Neuronal stem cell (in vitro differentiated cells): Measurements from ENCODE around the gene CACUL1.

Source experiments
- DNase-seq: peaks from one replicate; pipeline ENCODE4 v3.0.0-alpha.2; 2013; ENCODE audit warnings: low spot score
- H2AFZ ChIP-seq: one replicate; pipeline ENCODE4 v1.6.1; 2013; ENCODE audit warnings: mild to moderate bottlenecking, low read length, inconsistent platforms
- H2AK5ac ChIP-seq: 2 replicates; pipeline ENCODE4 v1.6.1; 2013; ENCODE audit warnings: low read depth, mild to moderate bottlenecking, inconsistent platforms, low read length, moderate library complexity, mixed read lengths
- H2BK120ac ChIP-seq: 2 replicates; pipeline ENCODE4 v1.6.1; 2013; ENCODE audit warnings: low read depth, mild to moderate bottlenecking, inconsistent platforms, low read length, moderate library complexity, mixed read lengths
- H2BK12ac ChIP-seq: one replicate; pipeline ENCODE4 v1.6.1; 2013; ENCODE audit warnings: low read length, inconsistent platforms
- H2BK15ac ChIP-seq: 2 replicates; pipeline ENCODE4 v1.6.1; 2013; ENCODE audit warnings: mild to moderate bottlenecking, low read length, inconsistent platforms, mixed read lengths
- H2BK5ac ChIP-seq: one replicate; pipeline ENCODE4 v1.6.1; 2013; ENCODE audit warnings: inconsistent platforms, mild to moderate bottlenecking, low read length, moderate library complexity
- H3K14ac ChIP-seq: one replicate; pipeline ENCODE4 v1.6.1; 2013; ENCODE audit warnings: low read length, inconsistent platforms
- H3K18ac ChIP-seq: 2 replicates; pipeline ENCODE4 v1.6.1; 2013; ENCODE audit warnings: low read length, inconsistent platforms
- H3K23ac ChIP-seq: 2 replicates; pipeline ENCODE4 v1.6.1; 2013; ENCODE audit warnings: low read depth, mild to moderate bottlenecking, mixed read lengths, low read length, inconsistent platforms; ENCODE audit not compliant: poor library complexity
- H3K27ac ChIP-seq: replicated peaks from 3 replicates; pipeline ENCODE4 v1.5.1; 2013; ENCODE audit warnings: low read length, inconsistent platforms
- H3K27me3 ChIP-seq, 3 experiments: 2 replicates each; pipeline ENCODE4 v1.6.1; 2013; ENCODE audit warnings: low read length in 3 of 3, mild to moderate bottlenecking in 2 of 3, inconsistent platforms in 1 of 3, low read depth in 1 of 3, mixed read lengths in 1 of 3, moderate library complexity in 1 of 3; ENCODE audit not compliant: control insufficient read depth in 3 of 3, insufficient read depth in 3 of 3
- H3K36me3 ChIP-seq, 2 donors: replicated peaks in 1 of 2; 2 replicates each; pipeline ENCODE4 v1.6.1; 2013; ENCODE audit warnings: low read length in 2 of 2; ENCODE audit not compliant: control insufficient read depth in 2 of 2, insufficient read depth in 2 of 2
- H3K4ac ChIP-seq: 2 replicates; pipeline ENCODE4 v1.6.1; 2013; ENCODE audit warnings: inconsistent platforms, mild to moderate bottlenecking, low read length, moderate library complexity
- H3K4me1 ChIP-seq, 2 donors: 1 replicate in 1 of 2; 2 replicates in 1 of 2; pipeline ENCODE4 v1.6.1; 2013; ENCODE audit warnings: low read length in 2 of 2, low read depth in 1 of 2; ENCODE audit not compliant: control insufficient read depth in 2 of 2, insufficient read depth in 1 of 2
- H3K4me2 ChIP-seq: one replicate; pipeline ENCODE4 v1.6.1; 2013; ENCODE audit warnings: mild to moderate bottlenecking, low read length, inconsistent platforms; ENCODE audit not compliant: insufficient read depth, poor library complexity, severe bottlenecking
- H3K4me3 ChIP-seq, 2 donors: 2 replicates each; pipeline ENCODE4 v1.5.1; 2013; ENCODE audit warnings: low read length in 2 of 2, mild to moderate bottlenecking in 2 of 2, inconsistent platforms in 1 of 2, moderate library complexity in 1 of 2
- H3K79me1 ChIP-seq: one replicate; pipeline ENCODE4 v1.6.1; 2013; ENCODE audit warnings: low read depth, mild to moderate bottlenecking, inconsistent platforms, low read length, moderate library complexity
- H3K9ac ChIP-seq: one replicate; pipeline ENCODE4 v1.6.1; 2013; ENCODE audit warnings: mild to moderate bottlenecking, low read depth, low read length, inconsistent platforms; ENCODE audit not compliant: poor library complexity
- H3K9me3 ChIP-seq, 2 donors: replicated peaks in 1 of 2; 2 replicates each; pipeline versions ENCODE3 to v1.6.1; 2013; ENCODE audit warnings: low read length in 2 of 2, mild to moderate bottlenecking in 2 of 2, inconsistent platforms in 1 of 2, low read depth in 1 of 2, mixed read lengths in 1 of 2, moderate library complexity in 1 of 2; ENCODE audit not compliant: control insufficient read depth in 2 of 2, insufficient read depth in 1 of 2
- H4K8ac ChIP-seq: one replicate; pipeline ENCODE4 v1.6.1; 2013; ENCODE audit warnings: low read depth, mild to moderate bottlenecking, inconsistent platforms, low read length, moderate library complexity
- H4K91ac ChIP-seq: one replicate; pipeline ENCODE4 v1.6.1; 2013; ENCODE audit warnings: low read length, low read depth, mild to moderate bottlenecking, inconsistent platforms; ENCODE audit not compliant: poor library complexity
- WGBS, 2 donors: extraction: QIAGEN DNeasy Blood & Tissue Kit; methylation state at CpG; one replicate each; pipeline ENCODE4 v1.1.7; 2013; ENCODE audit warnings: missing lambda C conversion rate in 2 of 2, mixed read lengths in 1 of 2; ENCODE audit not compliant: insufficient read length in 2 of 2, insufficient replicate concordance in 1 of 2; ENCODE audit errors: extremely low coverage in 2 of 2; 5-methylcytosine and 5-hydroxymethylcytosine counted together

The CACUL1 gene

DNA sequence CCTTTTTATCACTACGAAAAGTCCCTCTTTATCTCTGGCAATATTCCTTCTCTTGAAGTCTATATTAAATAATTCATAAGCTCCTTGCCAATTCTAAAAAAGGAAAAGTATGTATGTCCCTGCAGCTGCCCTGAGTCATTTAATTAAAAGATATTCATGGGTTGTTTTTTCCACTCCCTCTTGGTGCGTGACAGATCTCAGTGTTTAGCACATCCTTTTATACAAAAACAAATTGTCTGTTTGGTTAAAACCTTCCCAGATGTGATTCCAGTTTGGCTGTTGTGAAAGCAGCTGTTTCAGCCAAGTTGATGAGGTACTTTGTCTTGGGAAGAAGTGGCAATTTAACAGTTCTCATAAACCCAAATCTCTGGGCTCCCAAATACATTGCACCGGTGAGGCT lies 125.6 kb downstream of the CACUL1 start:
- Histone ChIP-seq H3K18ac (no peak overlapping the region), H2BK120ac (no peak overlapping the region), H2AFZ (no peak overlapping the region), H4K91ac (no peak overlapping the region), H3K9ac (no peak overlapping the region), H3K79me1 (no peaks in the 10 kb centered on the region), H2BK12ac (no peak overlapping the region), H3K27ac (no peak overlapping the region), H3K4me1 (peaks cover 2 to 15% of the 10 kb centered on the region in 2 donors), H3K9me3 (no peaks in the 10 kb centered on the region), H3K23ac (no peak overlapping the region), H2BK5ac (no peak overlapping the region), H2AK5ac (no peak overlapping the region), H3K4me2 (no peak overlapping the region), H3K4ac (no peak overlapping the region), H3K36me3 (no peaks in the 10 kb centered on the region), H3K4me3 (no peak overlapping the region), H2BK15ac (no peak overlapping the region), H3K14ac (no peak overlapping the region), H4K8ac (no peak overlapping the region), H3K27me3 (peaks cover 0 to 8% (median 0%) of the 10 kb centered on the region in 3 experiments)
- no peak for DNase-seq
- no CpG with 5 or more reads among the region's 3 CpGs for WGBS, 2 donors

DNA sequence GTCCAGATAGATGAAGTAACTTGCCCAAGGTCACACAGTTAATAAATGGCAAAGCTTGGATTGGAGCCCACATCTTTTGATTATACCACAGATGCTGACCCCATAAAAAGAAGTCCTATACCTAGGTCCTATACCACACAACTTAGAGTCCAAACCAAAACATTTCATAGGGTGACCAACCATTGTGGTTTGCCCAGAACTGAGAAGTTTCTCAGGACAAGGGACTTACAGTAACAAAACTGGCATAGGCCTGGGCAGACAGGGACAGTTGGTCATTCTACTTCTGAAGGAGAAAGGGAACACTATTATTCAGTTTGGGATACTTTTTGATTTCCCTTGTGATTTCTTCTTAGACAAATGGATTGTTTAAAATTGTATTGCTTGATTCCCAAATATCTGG lies 126.4 kb downstream of the CACUL1 start:
- H3K9ac ChIP-seq: no peak overlapping the region
- H4K91ac ChIP-seq: no peak overlapping the region
- H3K23ac ChIP-seq: no peak overlapping the region
- no peak overlapping the region for H3K18ac ChIP-seq
- no peak overlapping the region for H2BK15ac ChIP-seq
- H3K4me2 ChIP-seq: no peak overlapping the region
- peaks cover 2 to 14% of the 10 kb centered on the region in 2 donors for H3K4me1 ChIP-seq
- H3K27me3 ChIP-seq: peaks cover 0 to 4% (median 0%) of the 10 kb centered on the region in 3 experiments
- H3K79me1 ChIP-seq: no peaks in the 10 kb centered on the region
- H3K14ac ChIP-seq: no peak overlapping the region
- H3K36me3 ChIP-seq: no peaks in the 10 kb centered on the region
- no peak overlapping the region for H4K8ac ChIP-seq
- no peak overlapping the region for H2BK5ac ChIP-seq
- no peak overlapping the region for H3K4me3 ChIP-seq
- no peak overlapping the region for H2BK120ac ChIP-seq
- H2AFZ ChIP-seq: no peak overlapping the region
- H3K27ac ChIP-seq: no peak overlapping the region
- H2BK12ac ChIP-seq: no peak overlapping the region
- no peaks in the 10 kb centered on the region for H3K9me3 ChIP-seq
- no peak for DNase-seq
- H3K4ac ChIP-seq: no peak overlapping the region
- no peak overlapping the region for H2AK5ac ChIP-seq

DNA sequence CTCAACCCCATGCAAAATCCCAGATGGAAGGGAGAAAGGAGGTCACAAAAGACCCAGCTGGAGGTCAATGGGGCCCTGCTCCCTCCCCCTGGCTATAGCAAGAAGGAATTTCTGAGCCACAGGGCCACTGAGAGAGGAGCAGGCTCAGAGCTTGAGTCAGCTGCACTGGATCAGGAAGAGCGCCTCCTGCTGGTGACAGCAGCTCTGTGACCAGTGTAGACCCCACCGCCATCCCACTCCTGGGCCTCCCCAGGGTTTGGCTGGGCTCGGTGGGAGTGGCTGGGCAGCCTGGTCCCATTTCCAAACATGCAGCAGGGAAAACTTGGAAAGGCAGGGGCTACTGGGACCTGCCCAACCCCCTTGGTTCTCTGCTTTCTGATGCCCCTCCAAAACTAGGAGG lies 127.8 kb downstream of the CACUL1 start:
- peaks cover 0 to 6% (median 0%) of the 10 kb centered on the region in 3 experiments for H3K27me3 ChIP-seq
- no peak overlapping the region for H3K14ac ChIP-seq
- no peak overlapping the region for H3K23ac ChIP-seq
- DNase-seq: no peak
- H4K91ac ChIP-seq: no peak overlapping the region
- no peaks in the 10 kb centered on the region for H3K79me1 ChIP-seq
- H3K4me3 ChIP-seq: no peak overlapping the region
- H3K27ac ChIP-seq: no peak overlapping the region
- no peak overlapping the region for H2BK5ac ChIP-seq
- no peaks in the 10 kb centered on the region for H3K9me3 ChIP-seq
- H2AFZ ChIP-seq: no peak overlapping the region
- H4K8ac ChIP-seq: no peak overlapping the region
- H2BK12ac ChIP-seq: no peak overlapping the region
- no peak overlapping the region for H3K4ac ChIP-seq
- peak overlapping the region; percentile 65 for H3K18ac ChIP-seq
- peaks cover 2 to 12% of the 10 kb centered on the region in 2 donors for H3K4me1 ChIP-seq
- no peak overlapping the region for H3K4me2 ChIP-seq
- no peak overlapping the region for H2BK120ac ChIP-seq
- H2BK15ac ChIP-seq: no peak overlapping the region
- WGBS, 2 donors: no CpG with 5 or more reads among the region's 3 CpGs
- H3K36me3 ChIP-seq: no peaks in the 10 kb centered on the region
- no peak overlapping the region for H2AK5ac ChIP-seq
- H3K9ac ChIP-seq: no peak overlapping the region
